Measurements from ENCODE around the gene SETD4. TPM values are rescaled to one million over a fixed set of nuclear protein-coding genes. Genes with fewer than 3 reads are reported as not detected.

Gene SETD4
- total and polyA plus RNA-seq, 2 of the 8 experiments (the other 6 are each of a cell fraction or from before 2014, with no cell fraction given) = 20.1 to 46.6 TPM

DNA sequence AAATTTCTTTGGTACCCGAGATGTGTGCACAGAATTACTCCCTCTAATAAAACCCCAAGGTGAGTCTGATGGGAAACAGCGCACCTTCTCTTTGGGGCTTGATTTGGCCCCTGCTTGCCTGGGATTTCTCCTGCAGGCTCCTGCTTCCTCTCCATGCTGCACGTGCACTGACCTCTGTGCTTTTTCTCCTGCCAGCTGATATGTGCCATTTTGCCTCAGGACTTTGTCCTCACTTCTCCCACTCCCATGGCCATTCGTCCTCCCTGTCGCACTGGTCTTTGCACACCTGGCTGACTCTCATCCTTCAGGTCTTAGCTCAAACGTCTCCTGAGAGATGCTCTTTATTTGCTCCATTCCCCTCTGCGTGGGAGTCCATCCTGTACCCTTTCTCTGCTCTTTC, 10.7 kb upstream of the SETD4 start (continued):
- TF ChIP-seq HDAC2 (IDR thresholded peaks at IDR 0.05; ENCODE audit: borderline replicate concordance in 1 of 2, low read depth in 2 of 2, low read length in 2 of 2) = no peak
- no peak for TF ChIP-seq JUN (IDR thresholded peaks at IDR 0.05; ENCODE audit: low read depth, low read length)
